GM12873 (cell line): Measurements from ENCODE around the gene TNS4.

Source experiments
- CTCF ChIP-seq: IDR thresholded peaks from 2 replicates; pipeline ENCODE4 v1.5.1; 2012; ENCODE audit warnings: low read depth, mild to moderate bottlenecking, moderate library complexity, low read length, control low read depth; ENCODE audit not compliant: insufficient read depth; ENCODE audit errors: missing control alignments

The TNS4 gene

DNA sequence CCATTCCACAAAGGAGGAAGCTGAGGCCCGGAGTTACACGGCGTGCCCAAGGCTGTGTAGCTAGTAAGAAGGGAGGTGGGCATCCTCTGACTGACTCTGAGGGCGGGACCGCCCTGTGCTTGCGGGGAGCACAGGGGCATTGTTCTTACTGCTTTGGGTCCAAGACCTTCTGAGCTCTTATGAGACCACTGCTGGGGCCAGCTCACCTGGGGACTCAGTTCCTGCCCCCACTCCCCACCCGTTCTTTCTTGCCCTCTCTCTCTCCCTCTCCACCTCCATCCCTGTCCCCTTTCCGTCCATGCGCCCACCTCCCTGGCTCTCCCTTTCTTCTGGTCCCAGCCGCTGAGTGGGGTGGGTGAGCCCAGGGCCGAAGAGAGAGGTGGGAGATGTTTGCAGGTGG, 44.2 kb upstream of the TNS4 start:
- TF ChIP-seq CTCF = no peak

DNA sequence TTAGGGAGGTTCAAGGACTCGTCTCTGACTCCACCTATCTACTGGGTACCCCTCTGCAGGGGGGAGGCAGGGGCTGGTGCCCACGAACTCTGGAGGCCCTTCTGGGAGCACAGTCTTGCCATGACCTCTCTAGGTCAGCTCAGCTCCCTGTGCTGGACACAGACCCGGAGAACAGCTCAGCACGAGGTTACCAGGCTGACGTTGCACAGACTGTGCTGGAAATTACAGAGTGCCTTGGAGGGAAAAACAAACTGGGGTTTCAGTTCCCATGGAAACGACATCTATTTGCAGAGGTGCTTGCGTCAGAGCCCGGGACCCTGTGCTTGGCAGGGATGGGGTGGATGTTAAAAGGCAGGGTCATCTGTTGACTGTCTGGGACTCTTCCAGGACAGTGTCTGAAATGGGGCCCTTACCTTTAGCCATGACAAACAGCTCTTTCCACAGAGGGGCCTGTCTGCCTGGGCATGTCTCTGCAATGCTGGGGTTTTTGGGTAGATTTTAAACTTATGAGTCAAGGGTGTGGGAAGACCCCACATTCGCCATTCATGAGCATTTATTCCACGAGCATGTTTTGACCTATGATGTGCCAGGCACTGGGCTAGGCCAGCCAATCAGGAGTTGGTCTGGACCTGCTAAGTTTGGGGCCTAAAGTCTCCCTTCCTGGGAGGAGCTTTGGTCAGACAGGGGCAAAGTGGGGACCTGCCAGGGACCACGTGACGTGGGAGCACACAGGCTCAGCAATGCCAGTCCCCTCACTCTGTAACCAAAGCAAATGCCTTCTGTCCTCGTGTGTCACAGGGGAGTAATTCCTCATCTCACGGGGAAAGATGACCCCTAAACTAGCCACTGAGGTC, 41.4 kb upstream of the TNS4 start:
- TF ChIP-seq CTCF = no peak

DNA sequence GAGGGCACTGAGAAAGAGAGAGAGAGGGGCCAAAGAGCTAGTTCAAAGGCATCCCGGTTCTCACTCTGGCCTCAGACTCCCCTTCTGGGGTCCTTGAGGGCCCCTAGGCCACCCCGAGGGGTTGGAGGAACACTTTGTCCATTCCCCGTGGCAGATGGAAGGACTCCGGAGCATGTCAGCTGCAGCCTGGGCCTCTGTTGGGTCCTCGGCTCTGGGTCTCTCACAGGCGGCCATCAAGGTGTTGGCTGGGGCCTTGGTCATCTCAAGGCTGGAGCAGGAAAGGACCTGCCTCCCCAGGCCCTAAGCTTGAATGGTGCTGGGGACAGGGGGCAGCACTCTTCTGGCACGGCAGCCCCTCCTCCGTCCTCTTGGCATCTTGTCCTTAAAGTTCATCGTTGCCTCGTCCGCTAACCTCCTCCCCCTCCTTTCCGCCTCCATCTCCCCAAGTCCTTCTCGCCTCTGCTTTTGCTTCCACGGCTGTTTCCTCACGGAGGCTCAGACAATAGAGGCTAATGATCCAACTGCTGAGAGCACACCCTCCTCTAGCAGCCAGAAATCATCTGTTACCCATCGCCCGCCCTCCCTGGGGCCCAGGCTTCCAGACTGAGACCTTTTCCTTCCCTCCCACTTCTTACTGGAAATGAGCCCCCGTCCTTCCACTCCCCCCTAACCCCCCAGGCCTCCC, 40.6 kb upstream of the TNS4 start:
- TF ChIP-seq CTCF = no peak

GRCh38 chr17:40541060-40541872, 39.8 kb upstream of the TNS4 start:
- no peak for TF ChIP-seq CTCF

DNA sequence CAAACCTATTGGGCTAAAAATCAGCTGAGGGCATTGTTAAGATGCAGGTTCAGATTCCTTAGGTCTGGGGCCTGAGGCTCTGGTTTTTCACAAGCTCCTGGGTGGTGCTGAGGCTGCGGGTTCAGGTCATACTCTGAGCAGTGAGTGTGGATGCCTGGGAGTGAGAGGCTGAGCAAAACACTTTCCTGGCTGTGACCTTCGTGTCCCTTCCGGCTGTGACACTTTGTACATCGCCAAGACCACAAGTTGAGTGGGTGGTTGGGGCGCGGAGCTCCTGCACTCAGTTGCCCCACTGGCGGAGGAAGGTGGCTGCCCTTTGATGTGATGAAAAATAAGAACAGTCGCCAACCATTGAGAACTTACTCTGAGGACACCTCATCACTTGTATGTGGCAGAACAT, 39.0 kb upstream of the TNS4 start:
- TF ChIP-seq CTCF = no peak

GRCh38 chr17:40539711-40540411, 38.4 kb upstream of the TNS4 start:
- no peak for TF ChIP-seq CTCF
